Stimulated activated CD8-positive, alpha-beta memory T cell treated with anti-CD3 and anti-CD28 coated beads, Interleukin-15, amount 100 ng/mL, for 24 hours (primary cell): Measurements from ENCODE around the gene SPDYE17.
"Not testable (repeated sequence)": the region's sequence is repeated elsewhere in the genome, so short reads cannot be mapped to it uniquely, and the experiment has no call there.

Experiments used
- DNase-seq: peaks from one replicate; pipeline ENCODE4 v3.0.0-alpha.2; 2020; ENCODE audit warnings: low read depth

SPDYE17 gene, protein sequence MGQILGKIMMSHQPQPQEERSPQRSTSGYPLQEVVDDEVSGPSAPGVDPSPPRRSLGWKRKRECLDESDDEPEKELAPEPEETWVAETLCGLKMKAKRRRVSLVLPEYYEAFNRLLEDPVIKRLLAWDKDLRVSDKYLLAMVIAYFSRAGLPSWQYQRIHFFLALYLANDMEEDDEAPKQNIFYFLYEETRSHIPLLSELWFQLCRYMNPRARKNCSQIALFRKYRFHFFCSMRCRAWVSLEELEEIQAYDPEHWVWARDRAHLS

DNA sequence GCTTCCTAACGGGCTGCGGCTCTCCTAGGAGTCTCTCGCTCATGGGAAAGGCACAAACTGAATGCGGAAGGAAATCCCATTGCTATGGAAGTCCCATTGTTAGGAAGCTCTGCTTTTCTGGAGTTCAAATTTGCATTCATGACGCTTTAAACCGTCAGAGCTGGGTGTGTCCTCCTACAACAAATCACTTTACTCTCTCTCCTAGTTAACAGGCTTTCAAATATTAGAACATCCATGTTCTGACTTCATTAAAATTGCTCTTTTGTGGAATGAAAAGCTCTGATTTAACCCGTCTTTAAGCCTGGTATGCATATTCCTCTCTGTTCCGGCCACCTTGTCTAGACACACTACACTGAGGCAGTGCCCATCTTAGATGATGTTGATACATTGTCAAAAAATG is at the start of gene SPDYE17:
SPDYE17 (minus strand) TSS at position 101 of the 400 bp plus-strand sequence. CDS start 1,791 bp downstream, outside the sequence.
- not testable (repeated sequence) for DNase-seq

DNA sequence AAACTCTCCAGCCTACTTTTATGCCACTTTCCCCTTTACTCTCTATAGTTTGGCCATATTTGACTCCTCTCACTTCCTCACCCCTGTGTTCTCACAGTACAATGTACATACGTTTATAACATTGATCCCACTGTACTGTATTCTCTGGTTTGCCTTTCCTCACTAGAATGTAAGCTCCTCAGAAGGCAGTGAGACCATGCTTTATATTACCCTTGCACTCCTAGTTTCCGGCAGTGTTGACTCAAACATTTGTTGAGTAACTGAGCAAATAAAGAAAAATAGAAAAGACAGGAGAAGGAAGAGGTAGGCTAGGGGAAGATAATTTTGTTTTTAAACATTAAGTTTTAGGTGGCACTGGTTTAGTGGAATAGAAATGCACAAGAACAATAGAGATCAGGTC is 48.1 kb upstream of the SPDYE17 start:
- not testable (repeated sequence) for DNase-seq

DNA sequence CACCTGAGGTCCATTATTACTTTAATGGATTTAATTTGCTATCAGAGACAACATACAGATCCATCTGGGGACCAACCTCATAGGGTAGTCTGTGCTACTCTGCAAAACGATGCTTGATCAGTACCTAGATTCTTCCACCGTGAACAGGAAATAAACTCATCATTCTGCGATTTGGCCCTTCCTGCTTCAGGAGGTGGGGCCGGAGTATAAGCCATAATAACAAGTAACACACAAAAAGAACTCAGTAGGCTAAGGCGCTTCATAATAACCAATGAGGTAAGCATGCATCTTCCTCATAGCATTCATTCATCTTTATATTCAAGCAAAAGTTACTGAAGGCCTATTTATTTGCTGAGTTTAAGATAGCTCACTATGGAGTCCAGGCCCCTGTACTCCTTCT is 47.5 kb upstream of the SPDYE17 start:
- not testable (repeated sequence) for DNase-seq

DNA sequence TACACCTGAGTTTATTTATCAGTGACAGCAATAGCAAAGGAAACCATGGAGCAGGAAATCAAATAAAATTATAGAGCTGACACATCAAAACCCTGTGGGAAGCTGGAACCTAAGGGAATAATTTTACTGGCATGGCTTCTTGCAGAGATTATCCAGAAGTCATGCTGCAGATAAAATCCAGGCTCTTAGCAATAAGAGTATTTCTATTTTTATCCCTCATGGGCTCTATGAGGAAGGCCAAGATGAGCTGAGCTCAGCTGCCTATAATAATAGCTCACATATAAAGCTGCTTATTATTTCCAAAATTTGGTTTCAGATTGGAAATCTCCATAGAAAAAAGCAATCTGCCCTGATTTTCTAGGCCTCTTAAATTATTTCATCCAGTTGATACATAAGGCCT is 47.0 kb upstream of the SPDYE17 start:
- not testable (repeated sequence) for DNase-seq

DNA sequence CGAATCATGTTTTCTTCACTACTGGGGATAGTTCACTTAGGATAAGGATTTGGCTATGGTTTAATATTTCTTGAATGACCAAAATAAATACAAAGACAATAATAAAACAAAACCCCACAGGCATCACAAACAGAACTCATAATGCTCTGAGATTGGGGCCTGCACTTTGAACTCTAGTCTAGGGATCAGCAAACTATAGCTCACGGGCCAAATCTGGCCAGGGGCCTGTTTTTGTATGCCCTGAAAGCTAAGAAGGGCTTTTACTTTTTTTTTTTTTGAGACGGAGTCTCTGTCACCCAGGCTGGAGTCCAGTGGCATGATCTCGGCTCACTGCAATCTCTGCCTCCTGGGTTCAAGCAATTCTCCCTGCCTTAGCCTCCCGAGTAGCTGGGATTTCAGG is 44.9 kb upstream of the SPDYE17 start:
- DNase-seq, result not testable (repeated sequence)

DNA sequence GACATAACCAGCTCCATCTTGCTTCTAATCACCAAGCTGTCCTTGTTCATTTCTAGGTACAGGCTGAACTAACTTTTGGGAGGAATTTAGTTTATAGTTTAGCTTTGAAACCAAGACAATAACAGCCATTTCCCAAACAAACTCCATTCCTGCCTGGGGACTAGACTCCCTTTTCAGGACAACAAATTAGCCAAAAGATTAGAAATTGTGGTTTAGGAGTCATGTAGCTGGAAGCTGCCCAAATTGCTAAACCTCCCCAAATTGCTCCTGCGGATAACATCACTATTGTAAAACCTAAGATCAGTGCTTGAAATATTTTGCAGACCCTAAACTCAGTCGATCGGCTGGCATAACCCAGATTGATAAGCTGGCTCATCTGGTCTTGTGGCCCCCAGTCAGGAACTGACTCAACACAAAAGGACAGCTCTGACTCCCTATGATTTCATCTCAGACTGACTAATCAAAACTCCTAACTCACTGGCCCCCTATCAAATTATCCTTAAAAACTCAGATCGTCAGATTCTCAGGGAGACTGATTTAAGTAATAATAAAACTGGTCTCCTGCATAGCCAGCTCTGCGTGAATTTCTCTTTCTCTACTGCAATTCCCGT is 42.7 kb upstream of the SPDYE17 start:
- DNase-seq, result not testable (repeated sequence)

DNA sequence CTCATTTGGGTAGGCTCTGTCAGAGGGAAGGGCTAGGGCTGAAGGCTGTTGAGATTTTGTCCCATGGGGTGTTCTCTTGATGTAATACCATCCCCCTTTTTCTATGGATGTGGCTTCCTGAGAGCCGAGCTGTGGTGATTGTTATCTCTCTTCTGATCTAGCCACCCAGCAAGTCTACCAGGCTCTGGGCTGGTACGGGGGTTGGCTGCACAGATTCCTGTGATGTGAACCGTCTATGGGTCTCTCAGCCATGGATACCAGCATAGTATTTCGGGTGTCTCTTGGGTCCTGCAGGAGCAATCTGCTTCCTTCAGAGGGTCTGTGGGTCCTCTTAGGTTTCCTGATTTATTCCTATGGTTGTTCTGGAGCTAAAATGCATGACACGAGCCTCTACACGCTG is 38.9 kb upstream of the SPDYE17 start:
- DNase-seq, result not testable (repeated sequence)

DNA sequence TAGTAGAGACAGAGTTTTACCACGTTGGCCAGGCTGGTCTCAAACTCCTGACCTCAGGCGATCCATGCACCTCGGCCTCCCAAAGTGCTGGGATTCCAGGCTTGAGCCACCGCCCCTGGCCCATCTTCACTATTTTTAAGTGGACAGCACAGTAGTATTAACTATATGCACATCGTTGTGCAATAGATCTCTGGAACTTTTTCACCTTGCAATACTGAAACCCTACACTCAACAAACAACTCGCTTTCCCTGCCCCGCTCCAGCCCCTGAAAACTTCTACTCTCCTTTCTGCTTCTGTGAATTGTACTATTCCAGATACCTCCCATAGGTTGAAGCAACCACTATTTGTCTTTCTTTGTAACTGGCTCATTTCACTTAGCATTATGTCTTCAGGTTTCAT is 33.7 kb upstream of the SPDYE17 start:
- not testable (repeated sequence) for DNase-seq

DNA sequence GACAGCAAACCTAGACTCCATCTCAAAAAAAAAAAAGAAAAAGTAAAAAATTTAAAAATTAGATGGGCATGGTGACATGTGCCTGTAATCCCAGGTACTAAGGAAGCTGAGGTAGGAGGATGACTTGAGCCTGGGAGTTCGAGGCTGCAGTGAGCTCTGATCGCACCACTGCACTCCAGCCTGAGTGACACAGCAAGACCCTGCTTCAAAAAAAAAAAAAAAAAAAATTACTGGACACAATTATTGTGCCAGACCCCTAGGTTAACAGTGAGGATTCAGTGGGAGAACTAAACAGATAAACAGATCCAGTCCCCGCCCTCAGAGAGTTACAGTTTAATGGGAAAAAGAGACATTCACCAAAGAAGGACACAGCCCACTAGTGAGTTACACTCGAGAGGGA is 31.6 kb upstream of the SPDYE17 start:
- DNase-seq, result not testable (repeated sequence)

DNA sequence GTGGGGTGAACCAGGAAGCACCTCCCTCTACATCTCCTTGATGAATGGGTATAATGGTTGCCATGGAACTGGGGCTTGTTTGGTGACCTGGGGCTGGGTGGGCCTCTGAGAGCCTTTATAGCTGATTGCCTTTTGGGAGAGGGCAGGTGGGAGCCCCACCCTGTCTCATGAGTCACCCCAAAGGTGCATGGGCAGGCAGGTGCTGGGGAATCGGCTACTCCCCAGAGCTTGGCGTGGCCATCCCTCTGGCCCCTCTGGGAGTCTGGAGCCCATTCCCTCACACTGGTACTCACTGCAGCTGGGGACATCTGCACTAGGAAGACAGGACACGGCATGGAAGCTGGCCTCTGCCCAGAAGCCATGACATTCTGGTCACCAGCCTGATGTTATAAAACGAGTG is 30.4 kb upstream of the SPDYE17 start, which contains the start of gene SPDYE18:
SPDYE18 (minus strand) TSS at position 2 of the 400 bp plus-strand sequence. CDS start 2,046 bp downstream, outside the sequence.
- not testable (repeated sequence) for DNase-seq

DNA sequence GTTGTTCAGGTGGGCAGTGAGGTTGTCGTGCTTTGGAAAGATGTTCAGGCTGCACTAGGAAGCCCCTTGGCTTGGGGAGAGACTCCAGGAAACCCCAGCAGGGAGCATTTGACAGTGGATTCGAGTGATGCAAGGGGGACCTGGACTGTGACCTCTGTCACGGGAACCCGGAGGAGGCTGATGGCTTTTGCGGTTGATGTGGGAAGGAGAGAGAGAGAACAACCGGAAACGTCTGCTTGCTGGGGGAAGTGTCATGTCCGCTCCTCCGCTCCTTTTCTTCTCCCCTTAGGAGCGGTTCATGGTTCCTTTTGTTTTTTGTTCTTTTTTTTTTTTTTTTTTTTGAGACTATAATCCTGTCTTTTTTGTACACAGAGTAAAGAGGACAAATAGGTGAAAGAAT is 5.8 kb downstream of the SPDYE17 start:
- not testable (repeated sequence) for DNase-seq

DNA sequence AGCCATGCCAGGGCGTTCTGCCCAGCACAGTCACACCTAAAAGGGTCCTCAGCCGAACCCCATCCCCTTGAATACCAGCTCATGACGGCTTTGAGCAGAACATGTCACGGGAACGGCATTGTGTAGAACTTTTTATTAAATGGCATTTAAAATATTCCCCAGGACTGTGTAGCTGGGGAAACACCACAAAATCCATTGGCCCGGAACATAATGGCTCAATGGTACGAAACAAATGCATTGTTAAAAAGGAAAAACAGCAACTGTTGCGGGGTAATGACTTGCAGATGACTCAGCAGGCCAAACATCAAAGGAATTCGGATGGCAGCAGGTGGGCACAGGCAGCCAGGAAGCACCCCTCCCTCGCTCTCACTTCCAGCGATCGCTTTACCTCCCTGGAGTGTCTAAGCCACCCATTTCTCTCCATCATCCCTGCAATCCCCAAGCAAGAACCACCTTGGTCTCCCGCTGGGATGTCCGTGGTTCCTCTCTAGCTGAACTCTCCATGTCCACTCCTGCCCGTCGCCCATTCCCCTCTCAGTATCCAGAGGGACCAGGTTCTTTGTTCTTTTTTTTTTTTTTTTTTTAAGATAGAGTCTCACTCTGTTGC is 22.0 kb downstream of the SPDYE17 start:
- not testable (repeated sequence) for DNase-seq

DNA sequence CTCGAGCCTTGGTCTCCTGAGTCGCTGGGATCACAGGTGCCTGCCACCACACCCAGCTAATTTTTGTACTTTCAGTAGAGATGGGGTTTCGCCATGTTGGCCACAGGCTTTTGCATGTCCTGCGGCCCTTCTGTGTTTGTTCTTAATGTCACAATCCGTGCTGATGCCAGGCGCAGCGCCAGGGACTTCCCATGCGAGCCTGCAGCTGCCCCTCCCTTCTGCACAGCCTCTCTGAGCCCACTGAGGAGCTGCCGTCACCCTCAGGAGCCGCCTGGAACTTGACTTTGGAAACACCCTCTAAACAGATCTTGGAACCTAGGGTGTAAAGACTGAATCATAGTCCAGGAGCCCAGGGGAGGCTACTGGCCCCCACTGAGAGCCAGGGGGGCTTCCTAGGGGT is 24.2 kb downstream of the SPDYE17 start:
- not testable (repeated sequence) for DNase-seq

DNA sequence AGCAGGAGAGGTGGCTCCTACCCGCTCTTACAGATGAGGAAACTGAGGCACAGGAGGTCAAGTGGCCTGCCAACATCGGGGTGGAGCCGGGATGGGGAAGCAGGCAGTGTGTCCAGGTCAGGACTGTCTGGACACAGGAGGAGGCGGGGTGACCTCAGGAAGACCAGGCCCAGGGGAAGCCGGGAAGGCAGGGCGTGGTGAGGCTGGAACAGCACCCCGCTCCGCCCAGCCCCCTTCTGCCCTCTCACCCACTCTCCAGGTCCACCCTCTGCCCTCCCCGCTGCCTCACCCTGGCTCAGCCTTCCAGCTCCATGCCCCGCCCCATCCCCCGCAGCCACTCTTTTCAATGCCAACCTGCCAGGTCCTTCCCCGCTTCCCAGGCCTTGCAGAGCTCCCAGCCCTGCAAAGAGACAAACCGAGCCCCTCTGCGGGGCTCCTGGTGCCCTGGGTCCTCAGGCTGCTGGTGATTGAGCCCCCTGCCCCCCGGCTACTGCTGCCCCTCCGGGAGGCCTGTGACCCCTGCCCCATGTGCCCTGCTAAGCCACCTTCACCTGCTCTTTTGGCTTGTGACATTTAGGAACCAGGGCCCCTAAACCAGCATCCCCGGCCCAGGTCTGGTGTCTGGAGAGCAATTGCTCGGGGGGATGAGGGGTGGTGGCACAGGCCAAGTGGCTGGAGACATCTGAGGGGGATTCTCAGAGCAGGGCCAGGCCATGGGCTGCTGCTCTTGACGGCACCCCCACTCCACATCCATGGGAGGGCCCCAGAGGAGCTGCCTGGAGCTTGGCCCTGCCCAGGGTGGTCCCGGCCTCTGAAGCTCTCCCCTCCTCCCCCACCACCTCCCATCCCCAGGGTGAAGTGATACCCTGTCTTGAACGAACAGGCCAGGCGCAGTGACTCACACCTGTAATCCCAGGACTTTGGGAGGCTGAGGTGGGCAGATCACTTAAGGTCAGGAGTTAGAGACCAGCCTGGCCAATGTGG is 25.7 kb downstream of the SPDYE17 start:
- not testable (repeated sequence) for DNase-seq

DNA sequence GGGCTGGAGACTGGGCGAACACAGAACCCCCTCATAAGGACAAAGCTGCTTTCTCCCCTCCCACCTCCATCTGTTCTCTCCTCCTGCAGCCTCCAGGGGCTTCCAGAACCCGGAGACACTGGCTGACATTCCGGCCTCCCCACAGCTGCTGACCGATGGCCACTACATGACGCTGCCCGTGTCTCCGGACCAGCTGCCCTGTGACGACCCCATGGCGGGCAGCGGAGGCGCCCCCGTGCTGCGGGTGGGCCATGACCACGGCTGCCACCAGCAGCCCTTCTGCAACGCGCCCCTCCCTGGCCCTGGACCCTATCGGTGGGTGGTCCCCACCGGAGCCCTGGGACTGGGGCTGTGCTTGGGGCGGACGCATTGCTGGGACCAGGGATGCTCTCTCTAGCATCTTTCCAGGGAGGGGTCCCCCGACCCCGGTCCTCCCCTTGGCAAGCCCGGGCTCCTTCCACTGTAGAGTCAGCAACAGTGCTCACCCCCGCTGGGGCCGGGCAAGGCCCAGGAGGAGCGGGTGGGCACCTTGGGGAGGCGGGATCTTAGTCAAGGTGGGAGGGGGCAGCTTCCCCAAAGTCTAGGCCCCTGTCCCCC is 26.6 kb downstream of the SPDYE17 start:
- DNase-seq, result not testable (repeated sequence)

DNA sequence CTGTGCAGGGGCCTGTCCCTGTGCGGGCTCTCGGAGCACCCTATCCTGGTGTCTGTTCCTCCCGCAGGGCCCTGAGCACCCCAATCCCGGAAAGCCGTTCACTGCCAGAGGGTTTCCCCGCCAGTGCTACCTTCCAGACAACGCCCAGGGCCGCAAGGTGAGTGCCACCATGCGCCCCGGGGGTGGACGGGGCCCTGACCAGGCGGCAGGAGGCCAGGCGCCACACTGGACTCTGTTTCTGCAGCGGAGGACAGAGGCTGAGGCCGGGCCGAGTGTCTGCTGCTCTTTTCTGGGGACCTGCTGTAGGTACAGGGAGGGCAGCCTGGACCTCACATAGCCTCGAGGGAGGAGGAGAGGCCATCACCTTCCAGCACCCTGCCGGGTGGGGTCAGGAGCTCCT is 28.0 kb downstream of the SPDYE17 start:
- not testable (repeated sequence) for DNase-seq

DNA sequence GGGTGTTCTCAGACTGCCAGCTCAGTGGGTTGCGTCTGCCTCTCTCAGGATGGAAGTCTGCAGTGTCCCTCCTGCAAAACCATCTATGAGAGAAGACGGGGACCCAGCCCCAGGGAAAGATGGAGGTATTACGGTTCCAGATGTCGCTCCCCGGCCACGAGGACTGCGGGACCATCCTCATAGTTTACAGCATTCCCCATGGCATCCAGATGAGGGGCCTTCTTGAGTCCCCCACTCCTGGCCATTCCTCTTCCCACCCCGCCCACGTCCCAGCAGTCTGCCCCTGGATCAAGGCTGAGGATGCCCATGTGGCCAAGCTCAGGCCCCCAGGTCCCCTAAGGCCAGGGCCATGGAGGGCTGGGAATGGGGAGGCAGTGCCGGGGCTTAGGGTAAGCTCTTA is 28.9 kb downstream of the SPDYE17 start:
- not testable (repeated sequence) for DNase-seq

DNA sequence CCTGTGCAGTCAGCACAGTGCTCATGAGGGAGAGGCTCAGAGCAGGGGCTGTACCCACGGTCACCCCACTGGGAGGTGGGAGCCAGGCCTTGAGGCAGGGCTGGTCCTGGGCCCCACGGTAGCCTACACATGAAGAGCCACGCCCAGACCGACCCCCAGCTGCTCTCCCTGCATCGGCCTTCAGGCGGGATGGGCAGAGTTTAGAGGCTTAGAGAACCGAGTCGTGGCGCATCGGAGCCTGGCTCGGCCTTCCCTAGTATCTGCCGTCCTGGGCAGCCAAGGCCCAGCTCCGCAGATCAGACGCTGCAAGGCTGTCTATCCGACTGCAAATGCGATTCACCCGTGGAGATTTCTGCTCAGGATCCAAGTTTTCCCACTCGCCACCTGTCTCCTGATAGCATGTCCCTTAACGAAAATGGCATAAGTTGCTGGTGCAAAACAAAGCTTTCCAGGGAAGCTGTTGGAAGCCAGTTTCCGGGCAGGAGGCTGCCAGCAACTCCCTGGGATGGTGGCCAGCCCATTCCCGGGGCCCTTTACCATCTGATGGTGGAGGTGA is 29.4 kb downstream of the SPDYE17 start:
- DNase-seq, result not testable (repeated sequence)

DNA sequence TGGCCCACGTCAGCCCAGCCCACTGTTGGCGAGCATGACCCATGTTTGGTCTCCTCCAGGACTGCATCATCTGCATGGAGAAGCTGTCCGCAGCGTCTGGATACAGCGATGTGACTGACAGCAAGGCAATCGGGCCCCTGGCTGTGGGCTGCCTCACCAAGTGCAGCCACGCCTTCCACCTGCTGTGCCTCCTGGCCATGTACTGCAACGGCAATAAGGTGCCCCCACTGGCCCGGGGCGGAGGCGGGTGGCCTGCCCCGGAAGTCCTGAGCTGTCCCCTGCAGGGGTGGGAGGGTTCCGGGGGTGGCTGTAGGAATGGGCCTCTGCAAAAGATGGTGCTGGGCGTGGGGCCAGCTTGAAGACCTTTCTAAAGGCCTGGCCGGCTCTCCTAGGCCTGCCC is 30.1 kb downstream of the SPDYE17 start:
- DNase-seq, result not testable (repeated sequence)

DNA sequence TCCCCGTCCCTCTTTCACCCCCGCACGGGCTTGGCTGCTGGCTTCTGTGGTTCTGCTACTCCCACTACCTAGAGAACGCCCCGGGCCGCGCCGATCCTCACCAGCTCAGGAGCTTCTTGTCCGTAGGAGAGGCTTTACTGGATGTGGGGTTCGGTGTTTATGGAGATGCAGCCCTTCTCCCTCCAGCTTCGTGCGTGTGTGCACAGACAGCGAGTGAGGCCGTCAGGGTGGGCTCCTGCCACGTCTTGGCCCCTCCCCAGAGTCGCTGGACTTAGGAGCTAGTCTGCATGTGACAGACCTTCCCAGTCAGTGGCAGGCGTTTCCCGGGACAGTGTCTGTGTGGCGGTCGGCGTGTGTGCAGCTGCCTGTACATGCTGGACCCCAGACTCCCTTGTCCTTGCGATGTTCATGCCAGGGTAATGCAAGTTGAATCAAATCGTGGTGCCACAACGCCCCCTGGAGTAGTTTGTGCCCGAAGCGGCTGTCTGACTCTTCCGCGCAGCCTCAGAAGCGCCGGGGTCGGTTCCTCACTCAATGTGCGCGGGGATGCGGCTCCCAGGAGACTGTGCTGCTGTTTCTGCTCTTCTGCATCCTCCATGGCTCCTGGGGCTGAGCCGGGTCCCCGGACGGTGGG is 32.6 kb downstream of the SPDYE17 start:
- not testable (repeated sequence) for DNase-seq
